ENCODE measurements around the gene HYAL1. TPM values are rescaled to one million over a fixed set of nuclear protein-coding genes. Genes with fewer than 3 reads are reported as not detected.

Gene HYAL1
- total and polyA plus RNA-seq, 2 experiments from 2014 or later: 3.3 to 5.0 TPM

GRCh38 chr3:50299929-50300680 is 3.3 kb downstream of the HYAL1 start:
- Histone ChIP-seq H3K36me3 (no peaks in the 10 kb centered on the region), H3K4me3 (peak overlapping the region; percentile 29), H3K27me3 (no peaks in the 10 kb centered on the region), H3K4me1 (ENCODE audit: low read depth) (peaks cover 15% of the 10 kb centered on the region), H3K27ac (peak overlapping the region; percentile 70), H3K9me3 (ENCODE audit: low read depth) (no peaks in the 10 kb centered on the region)
- no peak for TF ChIP-seq CTCF (IDR thresholded peaks at IDR 0.05; ENCODE audit: low read depth, low read length)
- DNase-seq (ENCODE audit: low read depth in 1 of 2, low spot score in 1 of 2): peak in 1 of 2 donors; percentile 40

GRCh38 chr3:50299638-50299928 is 3.8 kb downstream of the HYAL1 start:
- Histone ChIP-seq H3K27me3 (no peaks in the 10 kb centered on the region), H3K4me1 (ENCODE audit: low read depth) (peaks cover 15% of the 10 kb centered on the region), H3K9me3 (ENCODE audit: low read depth) (no peaks in the 10 kb centered on the region), H3K36me3 (no peaks in the 10 kb centered on the region), H3K27ac (peak overlapping the region; percentile 70), H3K4me3 (peak overlapping the region; percentile 29)
- TF ChIP-seq CTCF (IDR thresholded peaks at IDR 0.05; ENCODE audit: low read depth, low read length): no peak
- DNase-seq (ENCODE audit: low read depth in 1 of 2, low spot score in 1 of 2): no peak

GRCh38 chr3:50298836-50299637 is 4.3 kb downstream of the HYAL1 start, which contains the start of the genes HYAL3 and NAA80:
Gene HYAL3, minus strand, starts transcription at chr3:50299405. Its CDS starts 3,803 bp downstream, at chr3:50295602.
Gene NAA80, minus strand, starts transcription at chr3:50299405. Its CDS starts 1,942 bp downstream, at chr3:50297463.
- peak; percentile 99 to 100 for DNase-seq (ENCODE audit: low read depth in 1 of 2, low spot score in 1 of 2)
- Histone ChIP-seq H3K27me3 (no peaks in the 10 kb centered on the region), H3K9me3 (ENCODE audit: low read depth) (no peaks in the 10 kb centered on the region), H3K4me3 (peak within 1 kb of the TSS; percentile 54), H3K4me1 (ENCODE audit: low read depth) (peaks cover 15% of the 10 kb centered on the region), H3K27ac (peak within 1 kb of the TSS; percentile 70), H3K36me3 (no peaks in the 10 kb centered on the region)
- TF ChIP-seq CTCF (IDR thresholded peaks at IDR 0.05; ENCODE audit: low read depth, low read length): peak; percentile 21

GRCh38 chr3:50297896-50298725 is 5.3 kb downstream of the HYAL1 start:
- Histone ChIP-seq H3K27ac (no peak overlapping the region), H3K4me1 (ENCODE audit: low read depth) (peaks cover 10% of the 10 kb centered on the region), H3K36me3 (no peaks in the 10 kb centered on the region), H3K9me3 (ENCODE audit: low read depth) (no peaks in the 10 kb centered on the region), H3K4me3 (peak overlapping the region; percentile 54), H3K27me3 (no peaks in the 10 kb centered on the region)
- TF ChIP-seq CTCF (IDR thresholded peaks at IDR 0.05; ENCODE audit: low read depth, low read length): no peak
- DNase-seq (ENCODE audit: low read depth in 1 of 2, low spot score in 1 of 2): no peak

- H3K36me3 ChIP-seq: no peaks in the 10 kb centered on the region
- TF ChIP-seq CTCF (IDR thresholded peaks at IDR 0.05; ENCODE audit: low read depth, low read length): no peak
- DNase-seq (ENCODE audit: low read depth in 1 of 2, low spot score in 1 of 2): no peak
- no peaks in the 10 kb centered on the region for H3K27me3 ChIP-seq
- no peak overlapping the region for H3K4me3 ChIP-seq
- H3K9me3 ChIP-seq (ENCODE audit: low read depth): no peaks in the 10 kb centered on the region
- no peak overlapping the region for H3K27ac ChIP-seq
- H3K4me1 ChIP-seq (ENCODE audit: low read depth): peaks cover 7% of the 10 kb centered on the region
Observed at GRCh38 chr3:50297384-50297775, 6.0 kb downstream of the HYAL1 start.

Measured in cardiac muscle cell (in vitro differentiated cells and primary cell).